Mesendoderm (in vitro differentiated cells): Measurements from ENCODE around the gene ST6GALNAC6.

Experiments used
- DNase-seq: peaks from one replicate; pipeline ENCODE4 v3.0.0; 2013
- H2AK5ac ChIP-seq: 2 replicates; pipeline ENCODE4 v1.6.1; 2013; ENCODE audit warnings: low read length, inconsistent platforms
- H2BK120ac ChIP-seq: 2 replicates; pipeline ENCODE4 v1.6.1; 2013; ENCODE audit warnings: low read depth, mild to moderate bottlenecking, low read length, moderate library complexity, mixed read lengths
- H2BK15ac ChIP-seq: replicated peaks from 2 replicates; pipeline ENCODE4 v1.6.1; 2013; ENCODE audit warnings: low read depth, mild to moderate bottlenecking, moderate library complexity
- H2BK5ac ChIP-seq: 2 replicates; pipeline ENCODE4 v1.6.1; 2013; ENCODE audit warnings: low read length, inconsistent platforms
- H3K18ac ChIP-seq: 2 replicates; pipeline ENCODE4 v1.6.1; 2013; ENCODE audit warnings: mild to moderate bottlenecking, low read length, mixed read lengths
- H3K23ac ChIP-seq: one replicate; pipeline ENCODE4 v1.6.1; 2013; ENCODE audit warnings: low read length
- H3K27ac ChIP-seq: 2 replicates; pipeline ENCODE4 v1.5.1; 2013; ENCODE audit warnings: low read depth, mild to moderate bottlenecking, inconsistent platforms, low read length, moderate library complexity
- H3K27me3 ChIP-seq: 2 replicates; pipeline ENCODE4 v1.6.1; 2013; ENCODE audit warnings: low read length, control low read depth, mild to moderate bottlenecking, inconsistent platforms; ENCODE audit not compliant: insufficient read depth, poor library complexity
- H3K36me3 ChIP-seq: 2 replicates; pipeline ENCODE4 v1.6.1; 2013; ENCODE audit warnings: low read length, inconsistent platforms; ENCODE audit not compliant: control insufficient read depth, insufficient read depth
- H3K4ac ChIP-seq: one replicate; pipeline ENCODE4 v1.6.1; 2013; ENCODE audit warnings: low read depth, mild to moderate bottlenecking, low read length, moderate library complexity
- H3K4me1 ChIP-seq: 2 replicates; pipeline ENCODE4 v1.6.1; 2013; ENCODE audit warnings: low read depth, low read length, inconsistent platforms; ENCODE audit not compliant: control insufficient read depth
- H3K4me2 ChIP-seq: 2 replicates; pipeline ENCODE4 v1.6.1; 2013; ENCODE audit warnings: low read length
- H3K4me3 ChIP-seq: 2 replicates; pipeline ENCODE4 v1.5.1; 2013; ENCODE audit warnings: mild to moderate bottlenecking, low read length
- H3K56ac ChIP-seq: one replicate; pipeline ENCODE4 v1.6.1; 2013; ENCODE audit warnings: low read length
- H3K79me1 ChIP-seq: 2 replicates; pipeline ENCODE4 v1.6.1; 2013; ENCODE audit warnings: low read length, inconsistent platforms
- H3K79me2 ChIP-seq: 2 replicates; pipeline ENCODE4 v1.6.1; 2013; ENCODE audit warnings: mild to moderate bottlenecking, low read length; ENCODE audit not compliant: control insufficient read depth, insufficient read depth
- H3K9ac ChIP-seq: 2 replicates; pipeline ENCODE4 v1.6.1; 2013; ENCODE audit warnings: low read length, inconsistent platforms
- H4K5ac ChIP-seq: one replicate; pipeline ENCODE4 v1.6.1; 2013; ENCODE audit warnings: low read length
- H4K8ac ChIP-seq: one replicate; pipeline ENCODE4 v1.6.1; 2013; ENCODE audit warnings: low read depth, mild to moderate bottlenecking, control low read depth, low read length, moderate library complexity
- WGBS: extraction: QIAGEN DNeasy Blood & Tissue Kit; methylation state at CpG from one replicate; pipeline ENCODE4 v1.1.7; 2013; ENCODE audit warnings: low lambda C conversion rate, missing lambda C conversion rate; ENCODE audit not compliant: insufficient coverage; ENCODE audit errors: extremely low coverage; 5-methylcytosine and 5-hydroxymethylcytosine counted together

The ST6GALNAC6 gene

GRCh38 chr9:127886401-127886972 is 12.9 kb downstream of the ST6GALNAC6 start:
- H4K8ac ChIP-seq = no peak overlapping the region
- peaks cover 2% of the 10 kb centered on the region for H3K36me3 ChIP-seq
- no peaks in the 10 kb centered on the region for H3K79me1 ChIP-seq
- no peak overlapping the region for H3K23ac ChIP-seq
- H3K27me3 ChIP-seq = no peaks in the 10 kb centered on the region
- H3K56ac ChIP-seq = no peak overlapping the region
- no peak overlapping the region for H2AK5ac ChIP-seq
- H3K27ac ChIP-seq = no peak overlapping the region
- H3K79me2 ChIP-seq = no peaks in the 10 kb centered on the region
- H4K5ac ChIP-seq = no peak overlapping the region
- no peak overlapping the region for H3K4ac ChIP-seq
- no peaks in the 10 kb centered on the region for H3K4me1 ChIP-seq
- DNase-seq = no peak
- no peak overlapping the region for H3K18ac ChIP-seq
- no peak overlapping the region for H3K9ac ChIP-seq
- H3K4me3 ChIP-seq = no peak overlapping the region
- H3K4me2 ChIP-seq = no peak overlapping the region
- H2BK5ac ChIP-seq = no peak overlapping the region
- H2BK15ac ChIP-seq = no peak overlapping the region
- H2BK120ac ChIP-seq = no peak overlapping the region
- whole genome bisulfite sequencing = no CpG with 5 or more reads among the region's 18 CpGs

- no peak overlapping the region for H4K5ac ChIP-seq
- H3K56ac ChIP-seq = peak overlapping the region; percentile 2
- no peak overlapping the region for H3K9ac ChIP-seq
- H3K79me1 ChIP-seq = no peaks in the 10 kb centered on the region
- no peak overlapping the region for H2AK5ac ChIP-seq
- no peak overlapping the region for H3K18ac ChIP-seq
- H3K79me2 ChIP-seq = no peaks in the 10 kb centered on the region
- no peak overlapping the region for H2BK15ac ChIP-seq
- no peaks in the 10 kb centered on the region for H3K4me1 ChIP-seq
- H3K36me3 ChIP-seq = peaks cover 2% of the 10 kb centered on the region
- no peak overlapping the region for H2BK120ac ChIP-seq
- H3K23ac ChIP-seq = no peak overlapping the region
- no CpG with 5 or more reads among the region's 13 CpGs for WGBS
- no peaks in the 10 kb centered on the region for H3K27me3 ChIP-seq
- no peak overlapping the region for H3K4ac ChIP-seq
- H4K8ac ChIP-seq = no peak overlapping the region
- no peak overlapping the region for H2BK5ac ChIP-seq
- no peak overlapping the region for H3K4me3 ChIP-seq
- H3K4me2 ChIP-seq = no peak overlapping the region
- DNase-seq = no peak
- H3K27ac ChIP-seq = no peak overlapping the region
Measured at GRCh38 chr9:127885508-127886281, 13.7 kb downstream of the ST6GALNAC6 start.

GRCh38 chr9:127884976-127885490 is 14.4 kb downstream of the ST6GALNAC6 start:
- WGBS = no CpG with 5 or more reads among the region's 15 CpGs
- no peaks in the 10 kb centered on the region for H3K79me2 ChIP-seq
- no peak overlapping the region for H3K4ac ChIP-seq
- H3K4me1 ChIP-seq = no peaks in the 10 kb centered on the region
- H4K5ac ChIP-seq = no peak overlapping the region
- DNase-seq = no peak
- H3K4me3 ChIP-seq = no peak overlapping the region
- H3K79me1 ChIP-seq = no peaks in the 10 kb centered on the region
- H3K23ac ChIP-seq = no peak overlapping the region
- peak overlapping the region; percentile 33 for H3K9ac ChIP-seq
- no peak overlapping the region for H2BK120ac ChIP-seq
- H3K36me3 ChIP-seq = no peaks in the 10 kb centered on the region
- peak overlapping the region; percentile 9 for H3K56ac ChIP-seq
- no peak overlapping the region for H2AK5ac ChIP-seq
- H3K27ac ChIP-seq = no peak overlapping the region
- H4K8ac ChIP-seq = no peak overlapping the region
- H3K27me3 ChIP-seq = no peaks in the 10 kb centered on the region
- H3K18ac ChIP-seq = no peak overlapping the region
- H3K4me2 ChIP-seq = no peak overlapping the region
- no peak overlapping the region for H2BK5ac ChIP-seq
- H2BK15ac ChIP-seq = no peak overlapping the region

GRCh38 chr9:127884427-127884911 is 14.9 kb downstream of the ST6GALNAC6 start:
- Histone ChIP-seq H4K8ac (no peak overlapping the region), H3K18ac (no peak overlapping the region), H3K4me1 (no peaks in the 10 kb centered on the region), H3K56ac (peak overlapping the region; percentile 25), H3K27ac (no peak overlapping the region), H3K4ac (no peak overlapping the region), H3K4me2 (no peak overlapping the region), H2BK5ac (no peak overlapping the region), H2AK5ac (no peak overlapping the region), H2BK120ac (no peak overlapping the region), H3K4me3 (no peak overlapping the region), H4K5ac (no peak overlapping the region), H3K79me1 (no peaks in the 10 kb centered on the region), H3K23ac (no peak overlapping the region), H3K79me2 (no peaks in the 10 kb centered on the region), H3K36me3 (no peaks in the 10 kb centered on the region), H3K27me3 (no peaks in the 10 kb centered on the region), H2BK15ac (no peak overlapping the region), H3K9ac (no peak overlapping the region)
- DNase-seq = no peak
- whole genome bisulfite sequencing = no CpG with 5 or more reads among the region's 11 CpGs

GRCh38 chr9:127883959-127884358 is 15.4 kb downstream of the ST6GALNAC6 start:
- Histone ChIP-seq H3K9ac (no peak overlapping the region), H3K79me1 (no peaks in the 10 kb centered on the region), H3K4me2 (no peak overlapping the region), H4K5ac (no peak overlapping the region), H4K8ac (no peak overlapping the region), H3K4me1 (no peaks in the 10 kb centered on the region), H3K4ac (no peak overlapping the region), H2BK5ac (no peak overlapping the region), H2BK15ac (no peak overlapping the region), H2AK5ac (no peak overlapping the region), H3K56ac (no peak overlapping the region), H3K4me3 (no peak overlapping the region), H3K27ac (no peak overlapping the region), H3K27me3 (no peaks in the 10 kb centered on the region), H3K79me2 (no peaks in the 10 kb centered on the region), H2BK120ac (no peak overlapping the region), H3K18ac (no peak overlapping the region), H3K36me3 (no peaks in the 10 kb centered on the region), H3K23ac (no peak overlapping the region)
- no peak for DNase-seq
- no CpG with 5 or more reads among the region's 7 CpGs for WGBS
